Measurements from ENCODE around the gene SOS1. TPM values are rescaled to one million over a fixed set of nuclear protein-coding genes. Genes with fewer than 3 reads are reported as not detected.

SOS1 gene
- total RNA-seq, result 14.4 and 25.6 TPM in 2 replicates

GRCh38 chr2:39120771-39121522, at the start of gene SOS1:
SOS1 (minus strand) TSS chr2:39121051; CDS start chr2:39120422, 629 bp downstream.

Small RNA genes within 50 kb of the gene (small RNA-seq; reads per million reads assigned to genes)
- not detected for gene HSPE1P13
- not detected for gene RF00019
- not detected for gene RN7SL96P
- gene RNU6-198P, result not detected

Other genes starting within 250 kb of the SOS1 start
- 18.3 and 20.9 TPM in 2 replicates for gene DHX57, start 245.1 kb downstream of the SOS1 start, total RNA-seq
- gene MORN2, start 245.1 kb downstream of the SOS1 start, total RNA-seq, result 9.8 and 15.4 TPM in 2 replicates
- under 0.01 and 0.19 TPM in 2 replicates for gene ARHGEF33, start 231.2 kb downstream of the SOS1 start, total RNA-seq
- 0.38 and 0.98 TPM in 2 replicates for gene CDKL4, start 122.9 kb upstream of the SOS1 start, total RNA-seq